H1 (cell line): ENCODE results near the gene MSI2. TPM values are rescaled to one million over a fixed set of nuclear protein-coding genes. Genes with fewer than 3 reads are reported as not detected.
A peak's percentile ranks its signal among the peaks of the same experiment; 100 is the strongest.

Experiments used
- CTCF ChIA-PET: fragments of 300-600 bp; sonication (Branson Sonifier 250); formaldehyde crosslinking; loops from one replicate; lab custom pipeline; 2021; ENCODE audit not compliant: partially characterized antibody; lab: Charles Lee
- POLR2A ChIA-PET: fragments of 300-600 bp; sonication (Branson Sonifier 250); formaldehyde crosslinking; loops from one replicate; lab custom pipeline; 2021; ENCODE audit warnings: inconsistent platforms; ENCODE audit not compliant: partially characterized antibody; lab: Charles Lee
- DNase-seq, 2 experiments: peaks; one replicate each; pipeline versions ENCODE4 v3.0.0 to v3.0.0-alpha.2; 2010 to 2022; ENCODE audit warnings: low spot score in 2 of 2, low read depth in 1 of 2, mixed read lengths in 1 of 2
- FAIRE-seq: peaks from 2 replicates; lab custom pipeline; 2011; peaks lifted over from hg19 to GRCh38; lab: Jason Lieb, UNC
- H2AFZ ChIP-seq: 2 replicates; pipeline ENCODE4 v1.8.1; 2012; ENCODE audit warnings: low read length, inconsistent platforms
- H2AK5ac ChIP-seq: 2 replicates; pipeline ENCODE4 v1.6.1; 2013; ENCODE audit warnings: low read depth, low read length
- H2BK120ac ChIP-seq: replicated peaks from 2 replicates; pipeline ENCODE3; 2013; ENCODE audit warnings: low read depth, low read length, inconsistent platforms
- H2BK12ac ChIP-seq: 2 replicates; pipeline ENCODE4 v1.6.1; 2013; ENCODE audit warnings: low read depth, low read length
- H2BK15ac ChIP-seq: 2 replicates; pipeline ENCODE4 v1.6.1; 2013; ENCODE audit warnings: low read length
- H2BK20ac ChIP-seq: 2 replicates; pipeline ENCODE4 v1.6.1; 2013; ENCODE audit warnings: low read length
- H2BK5ac ChIP-seq: 2 replicates; pipeline ENCODE4 v1.6.1; 2013; ENCODE audit warnings: low read depth, low read length
- H3K14ac ChIP-seq: 2 replicates; pipeline ENCODE4 v1.6.1; 2013; ENCODE audit warnings: inconsistent platforms; ENCODE audit not compliant: insufficient read length
- H3K18ac ChIP-seq: 2 replicates; pipeline ENCODE4 v1.6.1; 2013; ENCODE audit warnings: low read length; ENCODE audit errors: extremely low read depth
- H3K23ac ChIP-seq: 2 replicates; pipeline ENCODE4 v1.6.1; 2013; ENCODE audit warnings: inconsistent platforms; ENCODE audit not compliant: insufficient read length
- H3K23me2 ChIP-seq: 2 replicates; pipeline ENCODE4 v1.6.1; 2013; ENCODE audit warnings: low read depth, low read length
- H3K27ac ChIP-seq: 2 replicates; pipeline ENCODE4 v1.6.1; 2011; ENCODE audit warnings: low read depth, low read length, inconsistent platforms
- H3K27me3 ChIP-seq, 4 experiments: replicated peaks in 1 of 4; 1 replicate in 1 of 4; 2 replicates in 3 of 4; pipeline versions ENCODE4 v1.6.1 to v1.8.1; 2011 to 2013; ENCODE audit warnings: low read length in 3 of 4, mild to moderate bottlenecking in 3 of 4, inconsistent platforms in 2 of 4, mixed read lengths in 2 of 4, moderate library complexity in 1 of 4; ENCODE audit not compliant: control insufficient read depth in 3 of 4, insufficient read depth in 3 of 4; ENCODE audit errors: extremely low read depth in 1 of 4
- H3K36me3 ChIP-seq, 4 experiments: 2 replicates each; pipeline versions ENCODE4 v1.6.1 to v1.8.1; 2011 to 2013; ENCODE audit warnings: mild to moderate bottlenecking in 4 of 4, low read length in 3 of 4, moderate library complexity in 2 of 4, control low read depth in 1 of 4, inconsistent platforms in 1 of 4; ENCODE audit not compliant: insufficient read depth in 4 of 4, control insufficient read depth in 2 of 4
- H3K4ac ChIP-seq: replicated peaks from 2 replicates; pipeline ENCODE3; 2013; ENCODE audit warnings: low read length, low read depth, mixed read lengths, inconsistent platforms; ENCODE audit not compliant: insufficient read length
- H3K4me1 ChIP-seq, 4 experiments: replicated peaks in 1 of 4; 1 replicate in 1 of 4; 2 replicates in 3 of 4; pipeline versions ENCODE4 v1.6.1 to v1.8.1; 2011 to 2013; ENCODE audit warnings: low read length in 3 of 4, inconsistent platforms in 2 of 4, mixed read lengths in 1 of 4; ENCODE audit not compliant: insufficient read depth in 4 of 4, control insufficient read depth in 3 of 4
- H3K4me2 ChIP-seq, 2 experiments: 2 replicates each; pipeline versions ENCODE4 v1.6.1 to v1.8.1; 2011 to 2013; ENCODE audit warnings: low read depth in 2 of 2, low read length in 2 of 2, control low read depth in 1 of 2, inconsistent platforms in 1 of 2, mild to moderate bottlenecking in 1 of 2; ENCODE audit not compliant: insufficient read depth in 1 of 2
- H3K4me3 ChIP-seq, 4 experiments: fragments of 200-600, 300-600 bp in 1 of 4; sonication (generic), shearing (Covaris generic), sonication (Bioruptor Twin) in 1 of 4; 2 replicates each; pipeline versions ENCODE4 v1.5.1 to v1.8.1; 2011 to 2016; ENCODE audit warnings: low read length in 4 of 4, low read depth in 3 of 4, control low read depth in 2 of 4, inconsistent platforms in 2 of 4, mild to moderate bottlenecking in 2 of 4, mixed read lengths in 1 of 4, moderate library complexity in 1 of 4; ENCODE audit not compliant: insufficient read depth in 2 of 4; ENCODE audit errors: extremely low read depth in 1 of 4
- H3K56ac ChIP-seq: replicated peaks from 2 replicates; pipeline ENCODE3; 2013; ENCODE audit warnings: low read depth, mild to moderate bottlenecking, mixed read lengths, low read length, inconsistent platforms; ENCODE audit not compliant: insufficient read length
- H3K79me1 ChIP-seq: 2 replicates; pipeline ENCODE4 v1.6.1; 2013; ENCODE audit warnings: low read depth, low read length, control low read depth
- H3K79me2 ChIP-seq, 2 experiments: 2 replicates each; pipeline versions ENCODE4 v1.6.1 to v1.8.1; 2012 to 2013; ENCODE audit warnings: low read length in 2 of 2, mild to moderate bottlenecking in 2 of 2, inconsistent platforms in 1 of 2; ENCODE audit not compliant: insufficient read depth in 2 of 2, control insufficient read depth in 1 of 2
- H3K9ac ChIP-seq, 4 experiments: replicated peaks in 1 of 4; 1 replicate in 1 of 4; 2 replicates in 3 of 4; pipeline versions ENCODE4 v1.6.1 to v1.8.1; 2011 to 2013; ENCODE audit warnings: low read depth in 3 of 4, low read length in 3 of 4, control low read depth in 2 of 4, mild to moderate bottlenecking in 2 of 4, moderate library complexity in 2 of 4, inconsistent platforms in 1 of 4; ENCODE audit errors: extremely low read depth in 1 of 4
- H3K9me3 ChIP-seq, 2 experiments: 2 replicates each; pipeline versions ENCODE4 v1.6.1 to v1.8.1; 2012 to 2013; ENCODE audit warnings: mild to moderate bottlenecking in 2 of 2, moderate library complexity in 2 of 2, control low read depth in 1 of 2, inconsistent platforms in 1 of 2, low read depth in 1 of 2, low read length in 1 of 2, mixed read lengths in 1 of 2; ENCODE audit not compliant: insufficient read depth in 2 of 2
- H4K20me1 ChIP-seq, 2 experiments: replicated peaks in 1 of 2; 2 replicates each; pipeline versions ENCODE3 to v1.8.1; 2011 to 2013; ENCODE audit warnings: inconsistent platforms in 2 of 2, low read length in 2 of 2, mild to moderate bottlenecking in 1 of 2; ENCODE audit not compliant: insufficient read depth in 2 of 2, control insufficient read depth in 1 of 2
- H4K5ac ChIP-seq: 2 replicates; pipeline ENCODE4 v1.6.1; 2013; ENCODE audit warnings: low read length, low read depth, mixed read lengths, inconsistent platforms; ENCODE audit not compliant: insufficient read length
- H4K8ac ChIP-seq: 2 replicates; pipeline ENCODE4 v1.8.0; 2013; ENCODE audit warnings: mild to moderate bottlenecking, moderate library complexity, low read length, inconsistent platforms; ENCODE audit not compliant: insufficient read depth; ENCODE audit errors: extremely low read depth
- H4K91ac ChIP-seq: replicated peaks from 2 replicates; pipeline ENCODE3; 2013; ENCODE audit warnings: low read length, mixed read lengths, inconsistent platforms; ENCODE audit not compliant: insufficient read length
- CEBPB ChIP-seq: IDR thresholded peaks from 2 replicates; pipeline ENCODE4 v1.6.1; 2012; ENCODE audit warnings: low read depth, low read length
- TAF7 ChIP-seq: optimal IDR thresholded peaks from 2 replicates; pipeline ENCODE3; 2011; ENCODE audit warnings: low read depth, mild to moderate bottlenecking, inconsistent platforms, low read length, moderate library complexity, borderline replicate concordance
- WGBS, 2 experiments: shearing (Covaris generic) in 1 of 2; methylation state at CpG; one replicate each; pipeline versions ENCODE4 v1.1.6 to v1.1.7; 2013 to 2015; ENCODE audit warnings: low lambda C conversion rate in 2 of 2, mixed read lengths in 2 of 2, inconsistent platforms in 1 of 2, low coverage in 1 of 2, missing lambda C conversion rate in 1 of 2; ENCODE audit not compliant: insufficient replicate concordance in 2 of 2, insufficient coverage in 1 of 2, insufficient read length in 1 of 2; ENCODE audit errors: extremely low coverage in 1 of 2, missing lambda C conversion rate in 1 of 2; 5-methylcytosine and 5-hydroxymethylcytosine counted together
- polyA plus RNA-seq, 7 experiments: library from polyadenylated mRNA; depleted of rRNA in 3 of 7; stranded (reverse) in 5 of 7; unstranded in 2 of 7; fragments of >200 nt in 5 of 7; fragments of 200-250 nt in 2 of 7; gene quantifications; 1 replicate in 5 of 7; 2 replicates in 1 of 7; 4 replicates in 1 of 7; pipeline versions ENCODE4 v1.2.1 to v1.2.3, GENCODE V29; 2011 to 2013; ENCODE audit warnings: missing spikeins in 2 of 7, mixed read lengths in 2 of 7
- total RNA-seq: library from RNA; stranded (reverse); fragmentation: NEBNext Ultra II Directional; extraction: Animal tissue kit (Norgen Biotek cat#: 25700); gene quantifications from 2 replicates; pipeline ENCODE4 v1.2.1, GENCODE V29; 2021

MSI2 gene
- total and polyA plus RNA-seq, 2 of the 8 experiments (the other 6 are each of a cell fraction or from before 2014, with no cell fraction given), result 36.7 to 80.6 TPM

DNA sequence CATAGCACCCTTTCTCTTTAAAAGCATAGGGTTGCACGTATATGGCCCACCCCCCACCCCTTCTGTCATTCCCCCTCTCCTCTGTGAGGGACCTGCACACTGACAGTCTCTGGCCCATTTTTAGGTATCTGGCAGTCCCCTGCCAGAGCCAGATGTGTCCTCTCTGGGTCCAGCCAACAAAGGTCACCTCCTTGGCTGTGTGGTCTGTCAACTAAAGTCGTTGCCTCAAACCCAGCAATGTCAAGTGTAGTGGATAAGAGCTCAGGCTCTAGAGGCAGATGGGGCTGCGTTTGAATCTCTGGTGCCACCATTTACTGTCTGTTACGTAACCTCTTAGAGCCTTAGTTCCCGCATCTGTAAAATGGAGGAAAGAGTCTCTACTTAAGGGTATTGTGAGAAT lies 211.5 kb downstream of the MSI2 start:
- H4K91ac ChIP-seq, result no peak overlapping the region
- H3K4me3 ChIP-seq, result no peak overlapping the region
- 84% methylated on average over 5 of the region's 5 CpGs; no CpG with 5 or more reads in 1 of the 2 experiments for WGBS, 2 experiments
- H3K9me3 ChIP-seq, result no peaks in the 10 kb centered on the region
- no peak for DNase-seq
- POLR2A ChIA-PET, result no interaction called here
- H3K56ac ChIP-seq, result no peak overlapping the region
- H3K23me2 ChIP-seq, result peaks cover 5% of the 10 kb centered on the region; the same call in 1 of the 2 replicates
- no peak overlapping the region for H3K4me2 ChIP-seq
- H3K27ac ChIP-seq, result no peak overlapping the region
- no peaks in the 10 kb centered on the region; the same call in 1 of the 2 replicates for H3K79me1 ChIP-seq
- peak overlapping the region; percentile 80; the same call in 1 of the 2 replicates for H2BK20ac ChIP-seq
- no peak overlapping the region for H3K9ac ChIP-seq
- peaks cover 0 to 5% of the 10 kb centered on the region in 2 experiments for H4K20me1 ChIP-seq
- H3K18ac ChIP-seq, result peak overlapping the region; percentile 68; the same call in 1 of the 2 replicates
- H4K8ac ChIP-seq, result no peak overlapping the region
- TF ChIP-seq TAF7 (no peak), CEBPB (0 out of 2 replicates have a peak, but pooled peaks have one; percentile 9)
- TF ChIP-seq, all 59 proteins: peak for 1
- H4K5ac ChIP-seq, result no peak overlapping the region
- peaks cover 0 to 21% of the 10 kb centered on the region in 2 experiments; a peak in 2 of 4 replicates for H3K79me2 ChIP-seq
- FAIRE-seq, result no peak
- H3K4ac ChIP-seq, result peak overlapping the region; percentile 9
- CTCF ChIA-PET, result interaction anchor here (0.7 to 1.1 kb wide), 3 partner anchors 50 to 814 kb away, joined by 3 read pairs; no protein-coding TSS in a partner anchor
- H2BK15ac ChIP-seq, result peak overlapping the region; percentile 88; the same call in 1 of the 2 replicates
- H2BK5ac ChIP-seq, result no peak overlapping the region
- no peak overlapping the region for H2AFZ ChIP-seq
- H3K14ac ChIP-seq, result no peak overlapping the region
- peaks cover 8 to 41% (median 34%) of the 10 kb centered on the region in 4 experiments for H3K4me1 ChIP-seq
- H3K27me3 ChIP-seq, result no peaks in the 10 kb centered on the region
- H3K23ac ChIP-seq, result no peak overlapping the region
- peak overlapping the region; percentile 82; the same call in 1 of the 2 replicates for H2AK5ac ChIP-seq
- peak overlapping the region; percentile 13; the same call in 1 of the 2 replicates for H2BK12ac ChIP-seq
- no peak overlapping the region for H2BK120ac ChIP-seq
- H3K36me3 ChIP-seq, result no peaks in the 10 kb centered on the region
